H54 (cell line): ENCODE results near the gene C17orf114.

Experiments used
- DNase-seq: peaks from one replicate; pipeline ENCODE4 v3.0.0; 2011; ENCODE audit warnings: low spot score, mixed read lengths; ENCODE audit not compliant: insufficient read length
- FAIRE-seq: peaks from 3 replicates; lab custom pipeline; 2011; peaks lifted over from hg19 to GRCh38; lab: Jason Lieb, UNC
- POLR2A ChIP-seq: IDR thresholded peaks from 2 replicates; pipeline ENCODE4 v1.6.1; 2011; ENCODE audit warnings: low read depth, mild to moderate bottlenecking, low read length

The C17orf114 gene

GRCh38 chr17:4802228-4802627, at the start of gene C17orf114:
C17orf114 (minus strand) TSS chr17:4802328.
- FAIRE-seq = no peak
- TF ChIP-seq POLR2A = no peak
- no peak for DNase-seq

- FAIRE-seq = no peak
- DNase-seq = no peak
- TF ChIP-seq POLR2A = no peak
Measured at GRCh38 chr17:4851084-4851483, 49.0 kb upstream of the C17orf114 start.

GRCh38 chr17:4850246-4850645, 48.1 kb upstream of the C17orf114 start:
- no peak for TF ChIP-seq POLR2A
- DNase-seq (no peak), FAIRE-seq (no peak)

GRCh38 chr17:4849011-4849536, 46.9 kb upstream of the C17orf114 start:
- FAIRE-seq (no peak), DNase-seq (no peak)
- no peak for TF ChIP-seq POLR2A

- no peak for TF ChIP-seq POLR2A
- no peak for FAIRE-seq
- DNase-seq = no peak
Measured at GRCh38 chr17:4846635-4847390, 44.7 kb upstream of the C17orf114 start.

GRCh38 chr17:4845118-4845517, 43.0 kb upstream of the C17orf114 start:
- no peak for TF ChIP-seq POLR2A
- FAIRE-seq (no peak), DNase-seq (no peak)

- TF ChIP-seq POLR2A = no peak
- DNase-seq = no peak
- no peak for FAIRE-seq
Measured at GRCh38 chr17:4843321-4844000, 41.3 kb upstream of the C17orf114 start.

GRCh38 chr17:4842376-4842775, 40.2 kb upstream of the C17orf114 start:
- FAIRE-seq = no peak
- TF ChIP-seq POLR2A = no peak
- DNase-seq = no peak

GRCh38 chr17:4840893-4841242, 38.7 kb upstream of the C17orf114 start:
- TF ChIP-seq POLR2A = no peak
- DNase-seq (no peak), FAIRE-seq (no peak)

GRCh38 chr17:4839965-4840892, 38.1 kb upstream of the C17orf114 start:
- no peak for FAIRE-seq
- TF ChIP-seq POLR2A = no peak
- no peak for DNase-seq

- TF ChIP-seq POLR2A = no peak
- DNase-seq (no peak), FAIRE-seq (no peak)
Measured at GRCh38 chr17:4839221-4839620, 37.1 kb upstream of the C17orf114 start.

- no peak for TF ChIP-seq POLR2A
- DNase-seq (no peak), FAIRE-seq (no peak)
Measured at GRCh38 chr17:4838309-4838785, 36.2 kb upstream of the C17orf114 start.

- DNase-seq = no peak
- TF ChIP-seq POLR2A = no peak
- no peak for FAIRE-seq
Measured at GRCh38 chr17:4837471-4838308, 35.6 kb upstream of the C17orf114 start.
